ENCODE data around the gene CACNA1H.

DNA sequence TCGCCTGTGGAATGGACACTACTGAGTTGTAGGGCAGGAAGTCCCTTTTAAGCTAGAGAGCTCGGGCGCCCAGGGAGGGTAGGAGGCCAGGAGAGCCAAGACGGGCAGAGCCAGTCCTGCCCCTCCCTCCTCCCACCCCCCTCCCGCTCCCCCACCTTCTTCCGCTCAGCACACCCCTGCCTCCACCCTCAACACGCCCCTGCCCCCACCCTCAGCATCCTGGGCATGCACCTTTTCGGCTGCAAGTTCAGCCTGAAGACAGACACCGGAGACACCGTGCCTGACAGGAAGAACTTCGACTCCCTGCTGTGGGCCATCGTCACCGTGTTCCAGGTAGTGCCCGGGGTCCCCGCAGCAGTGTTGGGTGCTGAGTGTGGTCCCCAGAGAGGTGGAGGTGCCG lies 53.9 kb downstream of the CACNA1H start:
- no peak for TF ChIP-seq CTCF (IDR thresholded peaks at IDR 0.05)
- TF ChIP-seq POLR2A (IDR thresholded peaks at IDR 0.05) = no peak
